Endothelial cell of umbilical vein (primary cell): ENCODE results near the gene WDR18. TPM values are rescaled to one million over a fixed set of nuclear protein-coding genes. Genes with fewer than 3 reads are reported as not detected.

Experiments
- BruUV-seq: library from RNA; stranded (reverse); fragments of 400-500 nt; replicated peaks from 2 replicates; lab custom pipeline; 2021; lab: Mats Ljungman, UMichigan
- CTCF ChIA-PET: fragments of 300-600, 350-600 bp; sonication (Branson Sonifier 250); formaldehyde crosslinking; loops from one replicate; lab custom pipeline; 2021; ENCODE audit warnings: antibody characterized with exemption, inconsistent platforms; lab: Charles Lee
- POLR2A ChIA-PET: fragments of 300-600, 350-600 bp; sonication (Branson Sonifier 250); formaldehyde crosslinking; loops from one replicate; lab custom pipeline; 2021; ENCODE audit warnings: antibody characterized with exemption, inconsistent platforms; lab: Charles Lee
- DNase-seq: peaks from one replicate; pipeline ENCODE4 v3.0.0-alpha.2; 2011; ENCODE audit warnings: low read depth, low spot score
- FAIRE-seq: peaks from 2 replicates; lab custom pipeline; 2011; peaks lifted over from hg19 to GRCh38; lab: Jason Lieb, UNC
- H2AFZ ChIP-seq: 2 replicates; pipeline ENCODE4 v1.6.0; 2012; ENCODE audit warnings: low read depth, low read length, control low read depth, inconsistent platforms
- H3K27ac ChIP-seq: 2 replicates; pipeline ENCODE4 v1.5.1; 2011; ENCODE audit warnings: low read depth, mild to moderate bottlenecking, control low read depth, low read length, moderate library complexity; ENCODE audit not compliant: insufficient read depth
- H3K27me3 ChIP-seq, 2 experiments: 2 replicates each; pipeline versions ENCODE4 v1.6.0 to v1.6.1; 2011; ENCODE audit warnings: low read length in 2 of 2, mixed read lengths in 1 of 2; ENCODE audit not compliant: control insufficient read depth in 2 of 2, insufficient read depth in 2 of 2
- H3K36me3 ChIP-seq, 2 experiments: 2 replicates in 1 of 2; 3 replicates in 1 of 2; pipeline ENCODE4 v1.5.1; 2011; ENCODE audit warnings: low read length in 2 of 2, mild to moderate bottlenecking in 1 of 2, moderate library complexity in 1 of 2; ENCODE audit not compliant: control insufficient read depth in 2 of 2, insufficient read depth in 2 of 2; ENCODE audit errors: extremely low read depth in 1 of 2
- H3K4me1 ChIP-seq: 3 replicates; pipeline ENCODE4 v1.5.1; 2011; ENCODE audit warnings: mild to moderate bottlenecking, low read length; ENCODE audit not compliant: control insufficient read depth, insufficient read depth; ENCODE audit errors: extremely low read depth
- H3K4me2 ChIP-seq: 2 replicates; pipeline ENCODE4 v1.6.1; 2011; ENCODE audit warnings: low read length, control low read depth, mixed read lengths; ENCODE audit not compliant: insufficient read depth
- H3K4me3 ChIP-seq, 3 experiments: fragments of 200-600 bp in 1 of 3; sonication (generic), shearing (Covaris generic) in 1 of 3; replicated peaks in 1 of 3; 2 replicates each; pipeline ENCODE4 v1.5.1; 2011 to 2016; ENCODE audit warnings: control low read depth in 3 of 3, low read length in 3 of 3, mild to moderate bottlenecking in 2 of 3, inconsistent platforms in 1 of 3, low read depth in 1 of 3, moderate library complexity in 1 of 3; ENCODE audit not compliant: insufficient read depth in 1 of 3
- H3K79me2 ChIP-seq: 2 replicates; pipeline ENCODE4 v1.6.0; 2012; ENCODE audit warnings: low read length, inconsistent platforms; ENCODE audit not compliant: control insufficient read depth, insufficient read depth
- H3K9ac ChIP-seq: replicated peaks from 2 replicates; pipeline ENCODE3; 2011; ENCODE audit warnings: low read length, control low read depth; ENCODE audit not compliant: insufficient read depth; ENCODE audit errors: extremely low read depth
- H3K9me1 ChIP-seq: replicated peaks from 3 replicates; pipeline ENCODE4 v1.6.0; 2011; ENCODE audit warnings: mild to moderate bottlenecking, low read length; ENCODE audit not compliant: control insufficient read depth, insufficient read depth; ENCODE audit errors: extremely low read depth
- H3K9me3 ChIP-seq: replicated peaks from 2 replicates; pipeline ENCODE4 v1.5.1; 2012; ENCODE audit warnings: low read length, inconsistent platforms; ENCODE audit not compliant: control insufficient read depth, insufficient read depth
- H4K20me1 ChIP-seq: replicated peaks from 2 replicates; pipeline ENCODE3; 2011; ENCODE audit warnings: mild to moderate bottlenecking, low read length; ENCODE audit not compliant: control insufficient read depth, insufficient read depth; ENCODE audit errors: extremely low read depth
- EZH2 ChIP-seq: IDR thresholded peaks from 2 replicates; pipeline ENCODE4 v1.6.1; 2012; ENCODE audit warnings: borderline replicate concordance, low read depth, mild to moderate bottlenecking, moderate library complexity, low read length, inconsistent platforms; ENCODE audit not compliant: severe bottlenecking
- FOS ChIP-seq: IDR thresholded peaks from 2 replicates; pipeline ENCODE4 v1.6.1; 2011; ENCODE audit warnings: mild to moderate bottlenecking, low read length, moderate library complexity, borderline replicate concordance; ENCODE audit not compliant: insufficient read depth
- GATA2 ChIP-seq: IDR thresholded peaks from 2 replicates; pipeline ENCODE4 v1.7.0; 2011; ENCODE audit warnings: low read depth, mild to moderate bottlenecking, moderate library complexity, mixed read lengths, low read length; ENCODE audit not compliant: insufficient read length, insufficient read depth
- JUN ChIP-seq: IDR thresholded peaks from 2 replicates; pipeline ENCODE4 v1.6.1; 2011; ENCODE audit warnings: borderline replicate concordance, low read depth; ENCODE audit not compliant: insufficient read length, insufficient read depth
- MYC ChIP-seq: IDR thresholded peaks from one replicate; pipeline ENCODE4 v1.6.1; 2011; ENCODE audit warnings: mild to moderate bottlenecking, low read depth, low read length
- POLR2A ChIP-seq: IDR thresholded peaks from 2 replicates; pipeline ENCODE4 v1.6.1; 2012; ENCODE audit warnings: low read depth, mild to moderate bottlenecking, control low read depth, low read length
- POLR2AphosphoS5 ChIP-seq: IDR thresholded peaks from 2 replicates; pipeline ENCODE4 v1.6.1; 2012; ENCODE audit warnings: low read depth, mild to moderate bottlenecking, control low read depth, low read length, moderate library complexity; ENCODE audit not compliant: insufficient read depth
- dilution Hi-C: fragments of 300-500 bp; cut with MboI; formaldehyde crosslinking; loops from one replicate; pipeline ENCODE4 v1.15.0; 2019; ENCODE audit warnings: low sequenced_read_pairs; ENCODE audit not compliant: extremely low pct_ligation_motif_present
- intact Hi-C: fragments of 100-400 bp; cut with micrococcal nuclease; formaldehyde crosslinking; loops from one replicate; pipeline ENCODE4 v1.10.0; 2022
- polyA plus RNA-seq, 4 experiments: library from polyadenylated mRNA; depleted of rRNA in 3 of 4; stranded (reverse) in 3 of 4; unstranded in 1 of 4; fragments of >200 nt; gene quantifications; 2 replicates each; pipeline versions ENCODE4 v1.2.1 to v1.2.3, GENCODE V29; 2011 to 2012; ENCODE audit warnings: missing spikeins in 1 of 4
- total RNA-seq: library from RNA; stranded (reverse); gene quantifications from 2 replicates; pipeline ENCODE4 v1.2.3, GENCODE V29; 2021
- TF ChIP-seq, protein P1 (sequence below), 2 donors: IDR thresholded peaks; 1 replicate in 1 of 2; 2 replicates in 1 of 2; pipeline ENCODE4 v1.5.1; 2011; ENCODE audit warnings: low read length in 2 of 2, mild to moderate bottlenecking in 2 of 2, moderate library complexity in 2 of 2, control low read depth in 1 of 2, inconsistent platforms in 1 of 2, low read depth in 1 of 2; ENCODE audit not compliant: insufficient read depth in 1 of 2; ENCODE audit errors: extremely low read depth in 1 of 2
- TF ChIP-seq, protein P2 (sequence below): IDR thresholded peaks from 2 replicates; pipeline ENCODE4 v1.6.1; 2011; ENCODE audit not compliant: insufficient read depth, insufficient read length

The WDR18 gene
- total and polyA plus RNA-seq, 2 donors (not counting 3 experiments of a cell fraction or from before 2014, with no cell fraction given) = 54.8 to 102 TPM

GRCh38 chr19:1041835-1042685 lies 57.9 kb downstream of the WDR18 start:
- Histone ChIP-seq H3K27me3 (no peaks in the 10 kb centered on the region), H2AFZ (no peak overlapping the region), H3K9ac (no peak overlapping the region), H3K4me2 (no peak overlapping the region), H3K36me3 (peaks cover 0 to 2% of the 10 kb centered on the region in 2 experiments), H3K9me1 (no peaks in the 10 kb centered on the region), H3K79me2 (no peaks in the 10 kb centered on the region), H3K9me3 (no peaks in the 10 kb centered on the region), H4K20me1 (no peaks in the 10 kb centered on the region), H3K27ac (no peak overlapping the region), H3K4me1 (peaks cover 25% of the 10 kb centered on the region), H3K4me3 (no peak overlapping the region)
- no TSS peak for BruUV-seq
- no peak for DNase-seq
- TF ChIP-seq, protein P1, sequence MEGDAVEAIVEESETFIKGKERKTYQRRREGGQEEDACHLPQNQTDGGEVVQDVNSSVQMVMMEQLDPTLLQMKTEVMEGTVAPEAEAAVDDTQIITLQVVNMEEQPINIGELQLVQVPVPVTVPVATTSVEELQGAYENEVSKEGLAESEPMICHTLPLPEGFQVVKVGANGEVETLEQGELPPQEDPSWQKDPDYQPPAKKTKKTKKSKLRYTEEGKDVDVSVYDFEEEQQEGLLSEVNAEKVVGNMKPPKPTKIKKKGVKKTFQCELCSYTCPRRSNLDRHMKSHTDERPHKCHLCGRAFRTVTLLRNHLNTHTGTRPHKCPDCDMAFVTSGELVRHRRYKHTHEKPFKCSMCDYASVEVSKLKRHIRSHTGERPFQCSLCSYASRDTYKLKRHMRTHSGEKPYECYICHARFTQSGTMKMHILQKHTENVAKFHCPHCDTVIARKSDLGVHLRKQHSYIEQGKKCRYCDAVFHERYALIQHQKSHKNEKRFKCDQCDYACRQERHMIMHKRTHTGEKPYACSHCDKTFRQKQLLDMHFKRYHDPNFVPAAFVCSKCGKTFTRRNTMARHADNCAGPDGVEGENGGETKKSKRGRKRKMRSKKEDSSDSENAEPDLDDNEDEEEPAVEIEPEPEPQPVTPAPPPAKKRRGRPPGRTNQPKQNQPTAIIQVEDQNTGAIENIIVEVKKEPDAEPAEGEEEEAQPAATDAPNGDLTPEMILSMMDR (IDR thresholded peaks at IDR 0.05; ENCODE audit: extremely low read depth in 1 of 2, insufficient read depth in 1 of 2, low read depth in 1 of 2, low read length in 2 of 2) = no peak
- TF ChIP-seq EZH2 (no peak), FOS (no peak), MYC (no peak), JUN (no peak), POLR2AphosphoS5 (no peak), GATA2 (no peak), POLR2A (no peak)
- TF ChIP-seq, protein P2, sequence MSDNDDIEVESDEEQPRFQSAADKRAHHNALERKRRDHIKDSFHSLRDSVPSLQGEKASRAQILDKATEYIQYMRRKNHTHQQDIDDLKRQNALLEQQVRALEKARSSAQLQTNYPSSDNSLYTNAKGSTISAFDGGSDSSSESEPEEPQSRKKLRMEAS = no peak
- ChIA-PET POLR2A (no interaction called here), CTCF (interaction anchor here (0.9 to 2.7 kb wide), 3 partner anchors 15 to 25 kb away, joined by 3 to 10 read pairs (median 6); partner anchors contain the start of gene ARHGAP45)
- dilution Hi-C loops = no loop called here
- intact Hi-C loops = loop anchor here (2.0 kb wide), 1 partner anchor 53 kb away; the partner anchor contains the start of gene POLR2E
- FAIRE-seq = no peak
